Astrocyte (in vitro differentiated cells and primary cell): ENCODE measurements around the gene CPT2. TPM values are rescaled to one million over a fixed set of nuclear protein-coding genes. Genes with fewer than 3 reads are reported as not detected.

ENCODE experiments used
- DNase-seq: peaks from one replicate; pipeline ENCODE4 v3.0.0-alpha.2; 2010; ENCODE audit warnings: low read depth
- FAIRE-seq: peaks from 2 replicates; lab custom pipeline; 2011; peaks lifted over from hg19 to GRCh38; lab: Jason Lieb, UNC
- H2AFZ ChIP-seq: 2 replicates; pipeline ENCODE4 v1.6.0; 2012; ENCODE audit warnings: low read depth, low read length, inconsistent platforms
- H3K27ac ChIP-seq: 2 replicates; pipeline ENCODE4 v1.5.1; 2011; ENCODE audit warnings: low read depth, low read length, inconsistent platforms
- H3K27me3 ChIP-seq: 2 replicates; pipeline ENCODE4 v1.6.0; 2011; ENCODE audit warnings: low read length, inconsistent platforms; ENCODE audit not compliant: insufficient read depth
- H3K36me3 ChIP-seq: 2 replicates; pipeline ENCODE4 v1.5.1; 2011; ENCODE audit warnings: low read length, inconsistent platforms; ENCODE audit not compliant: insufficient read depth
- H3K4me1 ChIP-seq: 2 replicates; pipeline ENCODE4 v1.5.1; 2011; ENCODE audit warnings: low read length, inconsistent platforms; ENCODE audit not compliant: insufficient read depth
- H3K4me2 ChIP-seq: 2 replicates; pipeline ENCODE4 v1.6.0; 2012; ENCODE audit warnings: low read length, inconsistent platforms
- H3K4me3 ChIP-seq: 2 replicates; pipeline ENCODE4 v1.5.1; 2011; ENCODE audit warnings: low read depth, mild to moderate bottlenecking, low read length, inconsistent platforms; ENCODE audit not compliant: insufficient read depth
- H3K79me2 ChIP-seq: 2 replicates; pipeline ENCODE4 v1.6.0; 2012; ENCODE audit warnings: mild to moderate bottlenecking, low read length, inconsistent platforms; ENCODE audit not compliant: insufficient read depth
- H3K9ac ChIP-seq: 2 replicates; pipeline ENCODE4 v1.6.0; 2012; ENCODE audit warnings: mild to moderate bottlenecking, low read length, inconsistent platforms
- H3K9me3 ChIP-seq: 2 replicates; pipeline ENCODE4 v1.5.1; 2012; ENCODE audit warnings: low read depth, mild to moderate bottlenecking, low read length, inconsistent platforms; ENCODE audit not compliant: insufficient read depth
- H4K20me1 ChIP-seq: 2 replicates; pipeline ENCODE4 v1.6.0; 2012; ENCODE audit warnings: low read length, inconsistent platforms; ENCODE audit not compliant: insufficient read depth
- H3K27ac Mint-ChIP-seq: one replicate; pipeline ENCODE4 v1.8.0; 2021; ENCODE audit warnings: mild to moderate bottlenecking, mixed read lengths; ENCODE audit not compliant: unreplicated experiment
- H3K27me3 Mint-ChIP-seq: one replicate; pipeline ENCODE4 v1.8.0; 2021; ENCODE audit warnings: low read depth, mixed read lengths; ENCODE audit not compliant: unreplicated experiment
- H3K36me3 Mint-ChIP-seq: one replicate; pipeline ENCODE4 v1.8.0; 2021; ENCODE audit warnings: low read depth, mixed read lengths; ENCODE audit not compliant: unreplicated experiment
- H3K4me1 Mint-ChIP-seq: one replicate; pipeline ENCODE4 v1.8.0; 2021; ENCODE audit warnings: low read depth, mixed read lengths; ENCODE audit not compliant: unreplicated experiment
- H3K4me3 Mint-ChIP-seq: one replicate; pipeline ENCODE4 v1.8.0; 2021; ENCODE audit warnings: mild to moderate bottlenecking, moderate library complexity, mixed read lengths; ENCODE audit not compliant: unreplicated experiment
- H3K9me3 Mint-ChIP-seq: one replicate; pipeline ENCODE4 v1.8.0; 2021; ENCODE audit warnings: mild to moderate bottlenecking, mixed read lengths; ENCODE audit not compliant: unreplicated experiment
- EZH2 ChIP-seq: IDR thresholded peaks from 2 replicates; pipeline ENCODE4 v1.6.1; 2012; ENCODE audit warnings: mild to moderate bottlenecking, low read length, inconsistent platforms; ENCODE audit not compliant: insufficient read depth
- total RNA-seq: library from RNA; stranded (reverse); gene quantifications from 2 replicates; pipeline ENCODE4 v1.2.1, GENCODE V29; 2021
- TF ChIP-seq, protein P1 (sequence below): IDR thresholded peaks from 2 replicates; pipeline ENCODE4 v1.5.1; 2011; ENCODE audit warnings: low read depth, mild to moderate bottlenecking, inconsistent platforms, low read length, moderate library complexity; ENCODE audit not compliant: insufficient read depth

CPT2 gene
- total RNA-seq, 1 donor from 2014 or later: 10.4 TPM

DNA sequence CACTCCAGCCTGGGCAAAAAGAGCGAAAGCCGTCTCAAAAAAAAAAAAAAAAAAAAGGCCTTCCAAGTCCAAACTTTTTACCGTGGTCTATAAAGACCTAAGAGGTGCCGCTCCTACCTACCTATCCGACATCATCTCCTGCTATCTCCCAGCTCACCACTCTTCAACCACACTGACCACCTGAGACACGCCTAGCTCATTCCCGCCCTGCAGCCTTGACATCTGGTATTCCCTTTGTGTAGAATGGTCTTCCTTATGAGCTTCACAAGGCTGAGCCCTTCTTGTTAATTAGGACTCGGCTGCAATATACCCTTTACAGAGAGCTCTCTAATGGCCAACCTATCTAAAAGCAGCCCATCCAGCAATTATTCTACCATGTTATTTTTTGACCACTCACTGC lies 41.0 kb downstream of the CPT2 start:
- Mint-ChIP-seq H3K36me3 (no peaks in the 10 kb centered on the region), H3K9me3 (no peaks in the 10 kb centered on the region)
- TF ChIP-seq, protein P1, sequence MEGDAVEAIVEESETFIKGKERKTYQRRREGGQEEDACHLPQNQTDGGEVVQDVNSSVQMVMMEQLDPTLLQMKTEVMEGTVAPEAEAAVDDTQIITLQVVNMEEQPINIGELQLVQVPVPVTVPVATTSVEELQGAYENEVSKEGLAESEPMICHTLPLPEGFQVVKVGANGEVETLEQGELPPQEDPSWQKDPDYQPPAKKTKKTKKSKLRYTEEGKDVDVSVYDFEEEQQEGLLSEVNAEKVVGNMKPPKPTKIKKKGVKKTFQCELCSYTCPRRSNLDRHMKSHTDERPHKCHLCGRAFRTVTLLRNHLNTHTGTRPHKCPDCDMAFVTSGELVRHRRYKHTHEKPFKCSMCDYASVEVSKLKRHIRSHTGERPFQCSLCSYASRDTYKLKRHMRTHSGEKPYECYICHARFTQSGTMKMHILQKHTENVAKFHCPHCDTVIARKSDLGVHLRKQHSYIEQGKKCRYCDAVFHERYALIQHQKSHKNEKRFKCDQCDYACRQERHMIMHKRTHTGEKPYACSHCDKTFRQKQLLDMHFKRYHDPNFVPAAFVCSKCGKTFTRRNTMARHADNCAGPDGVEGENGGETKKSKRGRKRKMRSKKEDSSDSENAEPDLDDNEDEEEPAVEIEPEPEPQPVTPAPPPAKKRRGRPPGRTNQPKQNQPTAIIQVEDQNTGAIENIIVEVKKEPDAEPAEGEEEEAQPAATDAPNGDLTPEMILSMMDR: no peak
- TF ChIP-seq EZH2: no peak

GRCh38 chr1:53238197-53239155 lies 41.9 kb downstream of the CPT2 start, which contains the start of gene MAGOH:
TSS of gene MAGOH (minus strand) at chr1:53238518. CDS start at chr1:53238448, 70 bp downstream.
- FAIRE-seq (no peak), DNase-seq (peak; percentile 92)
- H3K9me3 ChIP-seq: no peaks in the 10 kb centered on the region
- H3K79me2 ChIP-seq: peaks cover 36% of the 10 kb centered on the region
- Mint-ChIP-seq H3K27ac (peak within 1 kb of the TSS; percentile 90), H3K36me3 (no peaks in the 10 kb centered on the region), H3K4me1 (peaks cover 12% of the 10 kb centered on the region), H3K4me3 (peak within 1 kb of the TSS; percentile 87), H3K27me3 (no peaks in the 10 kb centered on the region), H3K9me3 (no peaks in the 10 kb centered on the region)
- H3K9ac ChIP-seq: peak within 1 kb of the TSS; percentile 98
- H3K36me3 ChIP-seq: peaks cover 21% of the 10 kb centered on the region
- TF ChIP-seq EZH2: no peak
- TF ChIP-seq, protein P1: no peak
- H3K4me2 ChIP-seq: peak within 1 kb of the TSS; percentile 98
- H3K27me3 ChIP-seq: no peaks in the 10 kb centered on the region
- H3K27ac ChIP-seq: peak within 1 kb of the TSS; percentile 84
- H3K4me3 ChIP-seq: peak within 1 kb of the TSS; percentile 100
- H4K20me1 ChIP-seq: peaks cover 15% of the 10 kb centered on the region
- H3K4me1 ChIP-seq: peaks cover 9% of the 10 kb centered on the region
- H2AFZ ChIP-seq: peak within 1 kb of the TSS; percentile 91

More for the DNA sequence above, 41.0 kb downstream of the CPT2 start:
- Mint-ChIP-seq H3K27me3 (no peaks in the 10 kb centered on the region), H3K4me1 (peaks cover 12% of the 10 kb centered on the region), H3K27ac (peak overlapping the region; percentile 90), H3K4me3 (peak overlapping the region; percentile 87)
- DNase-seq (no peak), FAIRE-seq (no peak)
- H3K4me3 ChIP-seq: peak overlapping the region; percentile 100
- peaks cover 15% of the 10 kb centered on the region for H4K20me1 ChIP-seq
- no peaks in the 10 kb centered on the region for H3K9me3 ChIP-seq
- H3K9ac ChIP-seq: peak overlapping the region; percentile 98
- H3K79me2 ChIP-seq: peaks cover 36% of the 10 kb centered on the region
- no peaks in the 10 kb centered on the region for H3K27me3 ChIP-seq
- peak overlapping the region; percentile 84 for H3K27ac ChIP-seq
- H2AFZ ChIP-seq: no peak overlapping the region
- peaks cover 29% of the 10 kb centered on the region for H3K36me3 ChIP-seq
- peak overlapping the region; percentile 98 for H3K4me2 ChIP-seq
- H3K4me1 ChIP-seq: peaks cover 9% of the 10 kb centered on the region
